GM10248 (cell line): ENCODE measurements around the gene NPHS1.

Experiments
- CTCF ChIA-PET: fragments of 300-600 bp; sonication (Branson Sonifier 250); formaldehyde crosslinking; extraction: SDS; loops from one replicate; lab custom pipeline; 2021; ENCODE audit warnings: antibody characterized with exemption; lab: Yijun Ruan, JAX
- POLR2A ChIA-PET: fragments of 350-650 bp; sonication (Branson Sonifier 250); formaldehyde crosslinking; extraction: SDS; loops from one replicate; lab custom pipeline; 2020; ENCODE audit warnings: antibody characterized with exemption; lab: Yijun Ruan, JAX
- DNase-seq: peaks from one replicate; pipeline ENCODE4 v3.0.0; 2012; ENCODE audit errors: extremely low spot score
- TF ChIP-seq, protein P1 (sequence below): IDR thresholded peaks from 2 replicates; pipeline ENCODE4 v1.5.1; 2012; ENCODE audit warnings: mild to moderate bottlenecking, low read depth; ENCODE audit errors: extremely low read depth, missing control alignments, control extremely low read depth

Gene NPHS1

GRCh38 chr19:35860818-35861639 is 8.7 kb upstream of the NPHS1 start:
- TF ChIP-seq, protein P1, sequence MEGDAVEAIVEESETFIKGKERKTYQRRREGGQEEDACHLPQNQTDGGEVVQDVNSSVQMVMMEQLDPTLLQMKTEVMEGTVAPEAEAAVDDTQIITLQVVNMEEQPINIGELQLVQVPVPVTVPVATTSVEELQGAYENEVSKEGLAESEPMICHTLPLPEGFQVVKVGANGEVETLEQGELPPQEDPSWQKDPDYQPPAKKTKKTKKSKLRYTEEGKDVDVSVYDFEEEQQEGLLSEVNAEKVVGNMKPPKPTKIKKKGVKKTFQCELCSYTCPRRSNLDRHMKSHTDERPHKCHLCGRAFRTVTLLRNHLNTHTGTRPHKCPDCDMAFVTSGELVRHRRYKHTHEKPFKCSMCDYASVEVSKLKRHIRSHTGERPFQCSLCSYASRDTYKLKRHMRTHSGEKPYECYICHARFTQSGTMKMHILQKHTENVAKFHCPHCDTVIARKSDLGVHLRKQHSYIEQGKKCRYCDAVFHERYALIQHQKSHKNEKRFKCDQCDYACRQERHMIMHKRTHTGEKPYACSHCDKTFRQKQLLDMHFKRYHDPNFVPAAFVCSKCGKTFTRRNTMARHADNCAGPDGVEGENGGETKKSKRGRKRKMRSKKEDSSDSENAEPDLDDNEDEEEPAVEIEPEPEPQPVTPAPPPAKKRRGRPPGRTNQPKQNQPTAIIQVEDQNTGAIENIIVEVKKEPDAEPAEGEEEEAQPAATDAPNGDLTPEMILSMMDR = no peak
- no peak for DNase-seq
- ChIA-PET POLR2A (no interaction called here), CTCF (no interaction called here)

DNA sequence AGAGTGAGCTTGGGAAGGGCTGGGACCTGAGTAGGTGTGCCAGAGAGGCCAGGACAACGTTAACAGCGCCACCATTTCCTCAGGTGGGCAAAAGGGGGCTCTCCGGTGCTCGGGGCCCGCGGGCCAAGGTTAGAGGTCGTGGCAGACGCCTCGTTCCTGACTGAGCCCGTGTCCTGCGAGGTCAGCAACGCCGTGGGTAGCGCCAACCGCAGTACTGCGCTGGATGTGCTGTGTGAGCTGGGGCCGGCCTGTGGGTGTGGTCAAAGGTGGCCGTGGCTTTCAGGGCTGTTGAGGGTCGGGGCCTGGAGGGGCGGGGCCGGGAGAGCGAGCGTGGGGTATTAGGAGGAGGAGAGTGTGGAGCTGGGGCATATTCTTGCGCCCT is 8.1 kb upstream of the NPHS1 start:
- ChIA-PET POLR2A (no interaction called here), CTCF (no interaction called here)
- no peak for DNase-seq
- TF ChIP-seq, protein P1 = no peak

DNA sequence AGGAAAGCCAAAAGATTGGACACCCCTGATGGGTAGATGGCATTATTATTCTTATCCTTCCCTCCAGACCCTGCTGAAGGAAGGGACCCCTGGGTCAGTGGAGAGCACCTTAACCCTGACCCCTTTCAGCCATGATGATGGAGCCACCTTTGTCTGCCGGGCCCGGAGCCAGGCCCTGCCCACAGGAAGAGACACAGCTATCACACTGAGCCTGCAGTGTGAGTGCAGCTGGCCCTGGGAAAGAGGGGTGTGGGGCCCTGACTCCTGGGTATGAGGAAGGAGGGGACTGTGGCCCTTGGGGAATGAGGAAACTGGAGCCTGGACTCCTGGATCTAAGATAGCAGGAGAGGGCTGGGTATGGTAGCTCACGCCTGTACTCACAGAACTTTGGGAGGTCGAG is 7.1 kb upstream of the NPHS1 start:
- TF ChIP-seq, protein P1 = no peak
- POLR2A ChIA-PET = interaction anchor here (0.6 kb wide), 1 partner anchor 198 kb away, joined by 4 read pairs; no protein-coding TSS in a partner anchor
- CTCF ChIA-PET = no interaction called here

GRCh38 chr19:35858311-35858710 is 6.0 kb upstream of the NPHS1 start:
- ChIA-PET CTCF (interaction anchor here (1.8 kb wide), 1 partner anchor 73 kb away, joined by 5 read pairs; no protein-coding TSS in a partner anchor), POLR2A (no interaction called here)
- DNase-seq = no peak
- TF ChIP-seq, protein P1 = no peak

More for the DNA sequence above, 7.1 kb upstream of the NPHS1 start:
- no peak for DNase-seq

GRCh38 chr19:35856546-35857149 is 4.3 kb upstream of the NPHS1 start, which contains the start of gene KIRREL2:
KIRREL2 (plus strand) TSS chr19:35856911; CDS start chr19:35857120, 209 bp downstream.
- DNase-seq = peak; percentile 46
- TF ChIP-seq, protein P1 = no peak
- POLR2A ChIA-PET = interaction anchor here (0.5 kb wide), 1 partner anchor 180 kb away, joined by 3 read pairs; no protein-coding TSS in a partner anchor
- CTCF ChIA-PET = interaction anchor here (0.8 to 1.8 kb wide), 3 partner anchors 25 to 162 kb away, joined by 3 to 5 read pairs (median 4); no protein-coding TSS in a partner anchor

- ChIA-PET CTCF (interaction anchor here (1.2 kb wide), 1 partner anchor 27 kb away, joined by 3 read pairs; no protein-coding TSS in a partner anchor), POLR2A (no interaction called here)
- DNase-seq = no peak
- TF ChIP-seq, protein P1 = no peak
Measured at GRCh38 chr19:35853038-35853756, 893 bp upstream of the NPHS1 start.
